K562 (cell line): Measurements from ENCODE around the gene KCNAB1. TPM values are rescaled to one million over a fixed set of nuclear protein-coding genes. Genes with fewer than 3 reads are reported as not detected.

ENCODE experiments used
- KDM2B ChIP-seq: fragments of 250-450 bp; sonication (Bioruptor Pico); IDR thresholded peaks from 2 replicates; pipeline ENCODE4 v1.8.0; 2021; ENCODE audit warnings: mild to moderate bottlenecking, moderate library complexity
- MEF2D ChIP-seq: conservative IDR thresholded peaks from 2 replicates; pipeline ENCODE4 v1.6.1; 2016; ENCODE audit warnings: low read depth, missing genetic modification characterization, missing compliant biosample characterization
- REST ChIP-seq, 2 experiments: fragments of 450-650 bp; formaldehyde crosslinking in 1 of 2; IDR thresholded peaks; 2 replicates each; pipeline versions ENCODE4 v1.4.0 to v1.6.1; 2014 to 2020; ENCODE audit warnings: mild to moderate bottlenecking in 2 of 2, borderline replicate concordance in 1 of 2, low read depth in 1 of 2
- ZBED1 ChIP-seq: IDR thresholded peaks from 2 replicates; pipeline ENCODE4 v1.6.1; 2014
- polyA plus RNA-seq, 8 experiments: library from polyadenylated mRNA; depleted of rRNA in 4 of 8; stranded (reverse) in 5 of 8; unstranded in 3 of 8; fragments of >200 nt; fragmentation: Nextera tagmentation in 2 of 8; fragmentation: Illumina TruSeq in 1 of 8; extraction: Ambion mirVana in 2 of 8; extraction: Trizol in 1 of 8; gene quantifications; 2 replicates each; pipeline versions ENCODE4 v1.2.1 to v1.2.3, GENCODE V29; 2011 to 2014; ENCODE audit warnings: inconsistent platforms in 1 of 8, missing spikeins in 1 of 8
- total RNA-seq, 7 experiments: library from RNA; depleted of rRNA in 6 of 7; stranded (reverse); fragments of >200 nt in 6 of 7; fragmentation: Illumina TruSeq in 2 of 7; extraction: Trizol in 2 of 7; gene quantifications; 2 replicates each; pipeline versions ENCODE4 v1.2.1 to v1.2.3, GENCODE V29; 2011 to 2021; ENCODE audit warnings: low replicate concordance in 1 of 7

Gene KCNAB1
- total and polyA plus RNA-seq, 9 of the 15 experiments (the other 6 are each of a cell fraction or from before 2014, with no cell fraction given): 0.14 to 1.2 (median 0.51) TPM

- no peak for TF ChIP-seq REST (IDR thresholded peaks at IDR 0.05; ENCODE audit: borderline replicate concordance)
- TF ChIP-seq REST (CRISPR knock-in tag; IDR thresholded peaks at IDR 0.05; ENCODE audit: low read depth): no peak
- TF ChIP-seq MEF2D: no peak
- TF ChIP-seq ZBED1: no peak
- no peak for TF ChIP-seq KDM2B (CRISPR knock-in tag)
Observed at GRCh38 chr3:156332304-156332703, 211.9 kb downstream of the KCNAB1 start (continued).
